Mesothelial cell of epicardium (in vitro differentiated cells): ENCODE data around the gene PARD3B. TPM values are rescaled to one million over a fixed set of nuclear protein-coding genes. Genes with fewer than 3 reads are reported as not detected.
A peak's percentile ranks its signal among the peaks of the same experiment; 100 is the strongest.
"Not testable (repeated sequence)": the region's sequence is repeated elsewhere in the genome, so short reads cannot be mapped to it uniquely, and the experiment has no call there.

ENCODE experiments used
- DNase-seq, 2 experiments: peaks; one replicate each; pipeline ENCODE4 v3.0.0; 2021; ENCODE audit warnings: low spot score in 2 of 2; ENCODE audit not compliant: unreplicated experiment in 2 of 2
- H3K27ac Mint-ChIP-seq: 2 replicates; pipeline ENCODE4 v1.8.0; 2021; ENCODE audit warnings: mixed read lengths
- H3K27me3 Mint-ChIP-seq: 2 replicates; pipeline ENCODE4 v1.8.0; 2021; ENCODE audit warnings: low read depth, mixed read lengths
- H3K36me3 Mint-ChIP-seq: 2 replicates; pipeline ENCODE4 v1.8.0; 2021; ENCODE audit warnings: mixed read lengths
- H3K4me1 Mint-ChIP-seq: 2 replicates; pipeline ENCODE4 v1.8.0; 2021; ENCODE audit warnings: mixed read lengths
- H3K4me3 Mint-ChIP-seq: 2 replicates; pipeline ENCODE4 v1.8.0; 2021; ENCODE audit warnings: mild to moderate bottlenecking, moderate library complexity, mixed read lengths
- H3K9me3 Mint-ChIP-seq: 2 replicates; pipeline ENCODE4 v1.8.0; 2021; ENCODE audit warnings: mixed read lengths
- total RNA-seq: library from RNA; stranded (reverse); gene quantifications from 3 replicates; pipeline ENCODE4 v1.2.1, GENCODE V29; 2021
- TF ChIP-seq, protein P1 (sequence below): fragments of 200-600 bp; sonication (generic); IDR thresholded peaks from one replicate; pipeline ENCODE4 v1.5.0; 2021; ENCODE audit warnings: antibody characterized with exemption; ENCODE audit not compliant: unreplicated experiment

PARD3B gene
- total RNA-seq, 1 donor from 2014 or later, result 23.4 TPM

DNA sequence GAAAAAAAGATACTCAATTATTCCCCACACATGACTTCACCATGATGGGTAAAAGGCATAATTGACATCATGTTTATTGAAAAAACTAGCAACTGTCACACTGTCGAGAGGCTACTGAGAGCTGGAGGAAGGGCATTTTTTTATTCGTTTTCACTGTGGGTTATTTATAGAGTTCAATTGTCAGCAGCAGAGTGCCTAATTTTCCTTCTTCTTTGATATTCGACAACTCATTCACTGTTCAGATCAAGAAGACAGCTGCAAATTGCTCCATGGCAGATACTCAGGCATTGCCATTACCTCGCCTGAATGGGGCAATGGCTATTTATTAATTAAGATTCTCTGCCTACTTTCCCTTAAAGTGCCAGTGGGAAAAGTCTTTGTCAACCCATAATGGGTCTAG, 939.5 kb downstream of the PARD3B start:
- Mint-ChIP-seq H3K4me3 (no peak overlapping the region), H3K4me1 (peaks cover 22% of the 10 kb centered on the region), H3K36me3 (no peaks in the 10 kb centered on the region), H3K9me3 (peaks cover 3% of the 10 kb centered on the region), H3K27ac (no peak overlapping the region), H3K27me3 (no peaks in the 10 kb centered on the region)
- no peak for DNase-seq
- TF ChIP-seq, protein P1, sequence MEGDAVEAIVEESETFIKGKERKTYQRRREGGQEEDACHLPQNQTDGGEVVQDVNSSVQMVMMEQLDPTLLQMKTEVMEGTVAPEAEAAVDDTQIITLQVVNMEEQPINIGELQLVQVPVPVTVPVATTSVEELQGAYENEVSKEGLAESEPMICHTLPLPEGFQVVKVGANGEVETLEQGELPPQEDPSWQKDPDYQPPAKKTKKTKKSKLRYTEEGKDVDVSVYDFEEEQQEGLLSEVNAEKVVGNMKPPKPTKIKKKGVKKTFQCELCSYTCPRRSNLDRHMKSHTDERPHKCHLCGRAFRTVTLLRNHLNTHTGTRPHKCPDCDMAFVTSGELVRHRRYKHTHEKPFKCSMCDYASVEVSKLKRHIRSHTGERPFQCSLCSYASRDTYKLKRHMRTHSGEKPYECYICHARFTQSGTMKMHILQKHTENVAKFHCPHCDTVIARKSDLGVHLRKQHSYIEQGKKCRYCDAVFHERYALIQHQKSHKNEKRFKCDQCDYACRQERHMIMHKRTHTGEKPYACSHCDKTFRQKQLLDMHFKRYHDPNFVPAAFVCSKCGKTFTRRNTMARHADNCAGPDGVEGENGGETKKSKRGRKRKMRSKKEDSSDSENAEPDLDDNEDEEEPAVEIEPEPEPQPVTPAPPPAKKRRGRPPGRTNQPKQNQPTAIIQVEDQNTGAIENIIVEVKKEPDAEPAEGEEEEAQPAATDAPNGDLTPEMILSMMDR, result no peak

DNA sequence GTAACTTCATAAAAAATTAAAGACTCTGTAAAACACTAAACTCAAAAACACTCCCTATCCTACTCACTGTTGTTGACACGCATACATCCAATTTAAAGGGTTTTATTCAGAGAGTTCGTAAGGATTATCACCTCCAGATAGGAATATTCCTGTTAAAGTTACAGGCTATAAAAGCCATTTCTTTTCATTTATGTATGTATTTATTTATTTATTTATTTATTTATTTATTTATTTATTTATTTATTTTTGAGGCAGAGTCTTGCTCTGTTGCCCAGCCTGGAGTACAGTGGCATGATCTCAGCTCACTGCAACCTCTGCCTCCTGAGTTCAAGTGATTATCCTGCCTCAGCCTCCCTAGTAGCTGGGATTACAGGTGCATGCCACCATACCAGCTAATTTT, 948.3 kb downstream of the PARD3B start:
- not testable (repeated sequence) for H3K9me3 Mint-ChIP-seq, H3K27me3 Mint-ChIP-seq, H3K36me3 Mint-ChIP-seq, H3K4me3 Mint-ChIP-seq, DNase-seq, H3K27ac Mint-ChIP-seq
- peaks cover 12% of the 10 kb centered on the region for H3K4me1 Mint-ChIP-seq

DNA sequence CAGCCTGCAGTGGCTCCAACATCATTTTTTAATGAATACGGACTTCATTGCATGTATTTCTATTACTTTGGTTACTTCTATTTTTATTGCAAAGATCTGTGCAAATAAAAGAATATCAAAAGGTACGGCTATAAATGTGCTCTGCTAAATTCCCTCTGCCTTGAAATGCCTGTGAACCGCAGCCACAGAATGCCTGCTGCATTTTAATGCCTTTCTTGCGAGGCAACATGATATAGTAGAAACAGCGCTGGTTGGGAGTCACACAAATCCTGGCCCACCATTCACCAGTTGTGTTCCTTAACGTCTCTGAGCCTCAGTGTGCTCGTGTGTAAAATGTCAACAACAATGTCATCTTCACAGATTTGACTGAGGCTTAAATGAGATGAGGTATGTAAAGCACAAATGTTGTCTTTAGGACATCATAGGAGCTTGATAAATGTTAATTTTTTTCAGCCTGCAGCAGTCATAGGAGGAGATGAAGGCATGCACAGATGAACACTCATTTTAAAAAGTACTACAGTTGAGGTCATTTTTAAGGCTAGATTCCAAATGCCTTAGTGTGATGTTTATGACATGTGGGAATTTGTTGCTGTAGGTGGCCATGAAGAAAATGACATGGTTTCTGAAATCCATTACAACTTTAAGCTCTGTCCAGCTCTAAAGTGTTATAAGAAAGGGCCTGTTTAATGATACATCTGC, 949.4 kb downstream of the PARD3B start:
- no peak overlapping the region for H3K4me3 Mint-ChIP-seq
- peaks cover 3% of the 10 kb centered on the region for H3K36me3 Mint-ChIP-seq
- peaks cover 12% of the 10 kb centered on the region for H3K4me1 Mint-ChIP-seq
- no peak for DNase-seq
- no peaks in the 10 kb centered on the region for H3K27me3 Mint-ChIP-seq
- TF ChIP-seq, protein P1, result no peak
- peaks cover 4% of the 10 kb centered on the region for H3K9me3 Mint-ChIP-seq
- H3K27ac Mint-ChIP-seq, result no peak overlapping the region

DNA sequence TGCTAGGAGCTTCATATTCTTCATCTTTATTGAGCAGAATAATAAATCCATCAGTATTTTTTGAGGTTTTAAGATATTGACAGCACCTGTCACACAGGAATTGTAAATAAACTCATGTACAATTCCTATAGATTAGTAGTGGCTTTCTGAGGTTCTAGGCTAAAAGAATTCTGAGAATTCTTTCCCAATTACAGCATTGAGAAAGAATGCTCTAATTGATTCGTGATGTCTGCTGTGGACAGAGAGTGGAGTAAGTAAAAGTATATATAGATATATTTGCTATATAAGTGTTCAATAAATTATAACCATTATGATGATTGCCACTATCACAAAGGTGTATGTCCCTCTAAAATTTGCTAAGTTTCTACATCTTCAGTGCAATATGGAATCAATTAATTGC, 950.5 kb downstream of the PARD3B start:
- Mint-ChIP-seq H3K4me1 (peaks cover 12% of the 10 kb centered on the region), H3K9me3 (peaks cover 4% of the 10 kb centered on the region), H3K36me3 (peaks cover 3% of the 10 kb centered on the region), H3K27ac (no peak overlapping the region), H3K4me3 (no peak overlapping the region), H3K27me3 (no peaks in the 10 kb centered on the region)
- TF ChIP-seq, protein P1, result no peak
- no peak for DNase-seq

DNA sequence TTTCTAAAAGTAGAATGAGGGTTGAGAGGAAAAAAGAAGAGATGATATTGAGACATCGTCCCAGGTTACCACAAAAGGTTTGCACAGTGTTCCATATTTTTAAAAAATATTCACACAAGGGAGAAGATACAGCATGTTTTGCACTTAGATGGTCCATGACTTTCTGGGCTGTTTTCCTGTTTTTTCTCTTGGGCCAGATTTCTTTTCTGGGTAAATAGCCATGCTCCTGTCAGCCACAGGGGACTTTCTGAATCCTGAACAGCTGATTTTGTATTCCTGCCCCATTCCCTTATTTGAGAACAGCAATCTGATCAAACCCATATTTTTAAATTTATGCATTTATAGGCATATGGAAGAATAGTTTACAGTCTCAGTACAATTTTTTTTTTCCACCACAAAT, 951.1 kb downstream of the PARD3B start:
- no peak for DNase-seq
- H3K27ac Mint-ChIP-seq, result peak overlapping the region; percentile 53

DNA sequence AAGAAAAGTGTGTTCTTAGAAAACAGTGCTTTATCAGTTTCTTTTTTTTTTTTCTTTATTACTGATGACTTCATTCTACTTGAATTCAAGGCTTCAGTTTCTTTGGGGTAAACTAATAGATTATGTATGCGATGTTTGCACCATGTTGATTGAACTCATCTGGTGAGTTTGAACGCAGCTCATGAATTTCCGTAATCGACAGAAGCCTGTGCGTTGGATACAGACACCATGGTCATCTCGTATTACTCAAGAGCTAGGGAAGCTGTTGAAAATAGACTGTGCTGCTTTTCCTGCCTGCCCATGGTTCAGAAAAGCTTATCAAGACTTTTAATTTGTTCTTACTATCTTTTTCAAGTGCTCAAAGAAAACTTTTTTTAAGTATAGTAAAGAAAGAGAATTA, 951.5 kb downstream of the PARD3B start:
- no peaks in the 10 kb centered on the region for H3K9me3 Mint-ChIP-seq
- no peak for DNase-seq
- H3K4me3 Mint-ChIP-seq, result no peak overlapping the region
- TF ChIP-seq, protein P1, result no peak
- H3K36me3 Mint-ChIP-seq, result no peaks in the 10 kb centered on the region
- H3K27ac Mint-ChIP-seq, result peak overlapping the region; percentile 53
- H3K4me1 Mint-ChIP-seq, result peaks cover 12% of the 10 kb centered on the region
- H3K27me3 Mint-ChIP-seq, result no peaks in the 10 kb centered on the region

More for the DNA sequence above, 951.1 kb downstream of the PARD3B start:
- TF ChIP-seq, protein P1, result no peak
- Mint-ChIP-seq H3K36me3 (peaks cover 2% of the 10 kb centered on the region), H3K9me3 (peaks cover 3% of the 10 kb centered on the region), H3K4me3 (no peak overlapping the region), H3K27me3 (no peaks in the 10 kb centered on the region), H3K4me1 (peaks cover 12% of the 10 kb centered on the region)
